WTC11 (cell line): ENCODE data around the gene DCHS2. TPM values are rescaled to one million over a fixed set of nuclear protein-coding genes. Genes with fewer than 3 reads are reported as not detected.

ENCODE experiments used
- ATAC-seq: fragments of 200-7000 bp; cut with Tn5 transposase; 2 replicates; pipeline ENCODE4 v1.10.0; 2021; ENCODE audit warnings: mild to moderate bottlenecking, moderate library complexity
- CTCF ChIA-PET: fragments of 300-600 bp; sonication (Branson Sonifier 250); formaldehyde crosslinking; loops from one replicate; lab custom pipeline; 2021; ENCODE audit warnings: antibody characterized with exemption; lab: Charles Lee
- POLR2A ChIA-PET: fragments of 350-600 bp; sonication (Branson Sonifier 250); formaldehyde crosslinking; loops from one replicate; lab custom pipeline; 2021; ENCODE audit warnings: antibody characterized with exemption; lab: Charles Lee
- DNase-seq: peaks from one replicate; pipeline ENCODE4 v3.0.0; 2021; ENCODE audit warnings: low spot score
- H3K27ac Mint-ChIP-seq: 2 replicates; pipeline ENCODE4 v1.8.0; 2021; ENCODE audit warnings: mixed read lengths
- H3K27me3 Mint-ChIP-seq: 2 replicates; pipeline ENCODE4 v1.8.0; 2021; ENCODE audit warnings: low read depth, mild to moderate bottlenecking, moderate library complexity, mixed read lengths
- H3K36me3 Mint-ChIP-seq: 2 replicates; pipeline ENCODE4 v1.8.0; 2021; ENCODE audit warnings: mixed read lengths
- H3K4me1 Mint-ChIP-seq: 2 replicates; pipeline ENCODE4 v1.8.0; 2022; ENCODE audit warnings: mixed read lengths
- H3K4me3 Mint-ChIP-seq: 2 replicates; pipeline ENCODE4 v1.8.0; 2021; ENCODE audit warnings: mild to moderate bottlenecking, moderate library complexity, mixed read lengths
- H3K9me3 Mint-ChIP-seq: 2 replicates; pipeline ENCODE4 v1.8.0; 2021; ENCODE audit warnings: mixed read lengths
- ARID4B ChIP-seq: sonication (generic); formaldehyde crosslinking; IDR thresholded peaks from 2 replicates; pipeline ENCODE4 v1.8.0; 2023; ENCODE audit warnings: missing genetic modification reagents, mild to moderate bottlenecking, borderline replicate concordance
- ATF2 ChIP-seq: sonication (generic); formaldehyde crosslinking; IDR thresholded peaks from 2 replicates; pipeline ENCODE4 v1.8.1; 2022; ENCODE audit warnings: low read depth, missing genetic modification reagents, borderline replicate concordance
- CBFB ChIP-seq: sonication (generic); formaldehyde crosslinking; IDR thresholded peaks from 2 replicates; pipeline ENCODE4 v1.8.1; 2022; ENCODE audit warnings: mild to moderate bottlenecking, low read depth, missing genetic modification reagents
- EMX1 ChIP-seq: fragments of 250-450 bp; sonication (Bioruptor Pico); IDR thresholded peaks from 2 replicates; pipeline ENCODE4 v1.8.0; 2021; ENCODE audit warnings: mild to moderate bottlenecking
- FOXP4 ChIP-seq: sonication (generic); formaldehyde crosslinking; IDR thresholded peaks from 2 replicates; pipeline ENCODE4 v1.8.0; 2022; ENCODE audit warnings: mild to moderate bottlenecking, missing genetic modification reagents
- GRHL2 ChIP-seq: fragments of 250-450 bp; sonication (Bioruptor Pico); IDR thresholded peaks from 2 replicates; pipeline ENCODE4 v1.8.0; 2022; ENCODE audit warnings: mild to moderate bottlenecking, moderate library complexity; ENCODE audit not compliant: insufficient replicate concordance, severe bottlenecking
- HMGA2 ChIP-seq: fragments of 250-450 bp; sonication (Bioruptor Pico); IDR thresholded peaks from 2 replicates; pipeline ENCODE4 v1.4.0; 2021; ENCODE audit warnings: mild to moderate bottlenecking, moderate library complexity
- JAZF1 ChIP-seq: fragments of 250-450 bp; sonication (Bioruptor Pico); IDR thresholded peaks from 2 replicates; pipeline ENCODE4 v1.9.0; 2021; ENCODE audit warnings: moderate library complexity, mild to moderate bottlenecking, inconsistent platforms
- NFATC4 ChIP-seq: fragments of 250-450 bp; sonication (Bioruptor Pico); IDR thresholded peaks from 2 replicates; pipeline ENCODE4 v1.9.0; 2021; ENCODE audit warnings: mild to moderate bottlenecking
- SP1 ChIP-seq: sonication (generic); formaldehyde crosslinking; conservative IDR thresholded peaks from 2 replicates; pipeline ENCODE4 v1.8.1; 2022; ENCODE audit warnings: missing genetic modification reagents
- STAT6 ChIP-seq: sonication (generic); formaldehyde crosslinking; conservative IDR thresholded peaks from 2 replicates; pipeline ENCODE4 v1.8.1; 2023; ENCODE audit warnings: mild to moderate bottlenecking, low read depth, missing genetic modification reagents, moderate library complexity
- ZMAT4 ChIP-seq: fragments of 250-450 bp; sonication (Bioruptor Pico); IDR thresholded peaks from 2 replicates; pipeline ENCODE4 v1.9.0; 2021; ENCODE audit warnings: mild to moderate bottlenecking
- ZNF138 ChIP-seq: sonication (generic); formaldehyde crosslinking; conservative IDR thresholded peaks from 2 replicates; pipeline ENCODE4 v1.8.1; 2022; ENCODE audit warnings: mild to moderate bottlenecking, moderate library complexity, missing genetic modification reagents
- ZNF423 ChIP-seq: fragments of 250-450 bp; sonication (Bioruptor Pico); IDR thresholded peaks from 2 replicates; pipeline ENCODE4 v2.1.2; 2022; ENCODE audit warnings: mild to moderate bottlenecking, moderate library complexity
- ZNF532 ChIP-seq: fragments of 250-450 bp; sonication (Bioruptor Pico); IDR thresholded peaks from 2 replicates; pipeline ENCODE4 v1.9.0; 2021; ENCODE audit warnings: mild to moderate bottlenecking, borderline replicate concordance
- ZSCAN18 ChIP-seq: fragments of 250-450 bp; sonication (Bioruptor Pico); IDR thresholded peaks from 2 replicates; pipeline ENCODE4 v2.1.2; 2022; ENCODE audit warnings: mild to moderate bottlenecking, moderate library complexity
- total RNA-seq: library from RNA; stranded (reverse); gene quantifications from 3 replicates; pipeline ENCODE4 v1.2.3, GENCODE V29; 2021

DCHS2 gene
- total RNA-seq, 1 experiment from 2014 or later = 1.3 TPM

- TF ChIP-seq ZSCAN18 (CRISPR knock-in tag) = no peak
- TF ChIP-seq, all 79 proteins: peak for 0
Measured at GRCh38 chr4:154528869-154529268, 37.3 kb upstream of the DCHS2 start (continued).

- Mint-ChIP-seq H3K4me3 (no peak overlapping the region), H3K36me3 (no peaks in the 10 kb centered on the region), H3K4me1 (peaks cover 12% of the 10 kb centered on the region), H3K27ac (no peak overlapping the region), H3K9me3 (no peaks in the 10 kb centered on the region), H3K27me3 (no peaks in the 10 kb centered on the region)
- ChIA-PET POLR2A (no interaction called here), CTCF (interaction anchor here (1.1 kb wide), 1 partner anchor 21 kb away, joined by 4 read pairs; no protein-coding TSS in a partner anchor)
- TF ChIP-seq JAZF1 (CRISPR knock-in tag) = no peak
- TF ChIP-seq ZNF423 (CRISPR knock-in tag) = no peak
- TF ChIP-seq FOXP4 (CRISPR knock-in tag) = no peak
- no peak for TF ChIP-seq CBFB (CRISPR knock-in tag)
- TF ChIP-seq HMGA2 (CRISPR knock-in tag) = no peak
- TF ChIP-seq ARID4B (CRISPR knock-in tag) = no peak
- ATAC-seq (peak; percentile 87), DNase-seq (no peak)
Measured at GRCh38 chr4:154527308-154527707, 35.7 kb upstream of the DCHS2 start.

GRCh38 chr4:154526151-154526550 is 34.6 kb upstream of the DCHS2 start:
- Mint-ChIP-seq H3K27ac (no peak overlapping the region), H3K36me3 (no peaks in the 10 kb centered on the region), H3K9me3 (no peaks in the 10 kb centered on the region), H3K4me3 (no peak overlapping the region), H3K27me3 (no peaks in the 10 kb centered on the region), H3K4me1 (peaks cover 12% of the 10 kb centered on the region)
- ChIA-PET CTCF (no interaction called here), POLR2A (no interaction called here)
- DNase-seq = no peak
- ATAC-seq = no peak
- TF ChIP-seq ZMAT4 (no peak), ZNF532 (CRISPR knock-in tag) (no peak), STAT6 (no peak), GRHL2 (no peak), ATF2 (CRISPR knock-in tag) (no peak), NFATC4 (no peak), ZNF138 (CRISPR knock-in tag) (no peak), SP1 (no peak), EMX1 (CRISPR knock-in tag) (no peak)
